CD4-positive, alpha-beta T cell (primary cell): Measurements from ENCODE around the gene PTGER4. TPM values are rescaled to one million over a fixed set of nuclear protein-coding genes. Genes with fewer than 3 reads are reported as not detected.
A peak's percentile ranks its signal among the peaks of the same experiment; 100 is the strongest.

ENCODE experiments used
- ATAC-seq: fragments of 200-7000 bp; cut with Tn5 transposase; one replicate; pipeline ENCODE4 v1.10.0; 2022; ENCODE audit warnings: mild to moderate bottlenecking; ENCODE audit not compliant: poor library complexity
- CTCF ChIA-PET: fragments of 350-600 bp; sonication (Branson Sonifier 250); formaldehyde crosslinking; loops from one replicate; lab custom pipeline; 2021; ENCODE audit warnings: antibody characterized with exemption, inconsistent platforms; lab: Charles Lee
- POLR2A ChIA-PET: fragments of 350-600 bp; sonication (Branson Sonifier 250); formaldehyde crosslinking; loops from one replicate; lab custom pipeline; 2021; ENCODE audit warnings: antibody characterized with exemption, inconsistent platforms; lab: Charles Lee
- DNase-seq, 14 experiments: peaks; one replicate each; pipeline ENCODE4 v3.0.0-alpha.2; 2013 to 2020; ENCODE audit warnings: mixed read lengths in 2 of 14
- H3K27ac ChIP-seq, 2 donors: one replicate each; pipeline versions ENCODE4 v1.5.1 to v1.7.0; 2013; ENCODE audit warnings: low read length in 2 of 2, low read depth in 1 of 2, mild to moderate bottlenecking in 1 of 2
- H3K27me3 ChIP-seq, 2 experiments: 1 replicate in 1 of 2; 2 replicates in 1 of 2; pipeline versions ENCODE4 v1.6.1 to v1.7.0; 2013; ENCODE audit warnings: low read length in 2 of 2, control low read depth in 1 of 2, mild to moderate bottlenecking in 1 of 2, moderate library complexity in 1 of 2; ENCODE audit not compliant: insufficient read depth in 2 of 2, control insufficient read depth in 1 of 2
- H3K36me3 ChIP-seq: one replicate; pipeline ENCODE4 v1.6.1; 2013; ENCODE audit warnings: low read length, control low read depth; ENCODE audit not compliant: insufficient read depth
- H3K4me1 ChIP-seq: one replicate; pipeline ENCODE4 v1.6.1; 2013; ENCODE audit warnings: low read length, control low read depth; ENCODE audit not compliant: insufficient read depth
- H3K4me3 ChIP-seq: one replicate; pipeline ENCODE4 v1.5.1; 2013; ENCODE audit warnings: mild to moderate bottlenecking, low read length, moderate library complexity
- H3K9me3 ChIP-seq, 2 experiments: 1 replicate in 1 of 2; 2 replicates in 1 of 2; pipeline versions ENCODE4 v1.6.1 to v1.7.0; 2013; ENCODE audit warnings: low read length in 2 of 2, mild to moderate bottlenecking in 2 of 2, control low read depth in 1 of 2, moderate library complexity in 1 of 2; ENCODE audit not compliant: control insufficient read depth in 1 of 2, insufficient read depth in 1 of 2
- H3K27ac Mint-ChIP-seq: one replicate; pipeline ENCODE4 v1.8.0; 2020; ENCODE audit warnings: mixed read lengths
- H3K27me3 Mint-ChIP-seq: one replicate; pipeline ENCODE4 v1.8.0; 2021; ENCODE audit warnings: mixed read lengths
- H3K36me3 Mint-ChIP-seq: one replicate; pipeline ENCODE4 v1.8.0; 2021; ENCODE audit warnings: low read depth, mixed read lengths
- H3K4me1 Mint-ChIP-seq: one replicate; pipeline ENCODE4 v1.8.0; 2021; ENCODE audit warnings: low read depth, mixed read lengths
- H3K4me3 Mint-ChIP-seq: one replicate; pipeline ENCODE4 v1.8.0; 2020; ENCODE audit warnings: mild to moderate bottlenecking, mixed read lengths
- H3K9me3 Mint-ChIP-seq: one replicate; pipeline ENCODE4 v1.8.0; 2020; ENCODE audit warnings: mixed read lengths
- intact Hi-C, 2 experiments: fragments of 100-400 bp; cut with DNase I in 1 of 2; cut with micrococcal nuclease in 1 of 2; formaldehyde crosslinking; loops; one replicate each; pipeline versions ENCODE4 v1.15.1 to v1.9.0; 2023 to 2025; cut with DNase I, micrococcal nuclease
- total RNA-seq, 174 experiments: library from RNA in 2 of 174; stranded (reverse) in 2 of 174; gene quantifications; one replicate each; pipeline ENCODE4 v1.2.3 and lab custom pipeline; 2021 to 2026
- TF ChIP-seq, protein P1 (sequence below): fragments of 200-600 bp; IDR thresholded peaks from one replicate; pipeline ENCODE4 v1.8.0; 2022; ENCODE audit warnings: antibody characterized with exemption, mild to moderate bottlenecking

Gene PTGER4
- total RNA-seq, 2 experiments from 2014 or later, result 352 to 356 TPM

DNA sequence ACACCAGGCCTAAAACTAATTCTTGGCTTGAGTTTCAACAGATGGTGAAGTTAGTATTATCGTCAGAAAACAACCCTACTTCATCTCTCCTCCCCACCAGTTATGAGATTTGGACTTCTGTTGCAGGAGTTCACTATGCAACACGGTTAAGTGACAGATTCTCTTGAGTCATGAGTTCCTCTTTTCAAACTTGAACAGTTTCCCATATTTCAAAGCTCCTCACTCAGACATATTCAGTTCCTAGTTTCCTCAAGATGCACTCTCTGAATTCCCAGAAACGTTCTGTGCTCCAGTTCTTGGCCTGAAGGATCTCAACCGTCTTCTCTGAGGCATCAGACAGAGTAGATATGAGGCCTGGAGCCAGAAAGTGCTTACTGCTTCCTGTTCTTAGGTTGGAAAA lies 7.3 kb upstream of the PTGER4 start:
- Histone ChIP-seq H3K27ac (no peak overlapping the region), H3K4me3 (no peak overlapping the region), H3K9me3 (no peaks in the 10 kb centered on the region), H3K4me1 (peaks cover 47% of the 10 kb centered on the region), H3K27me3 (no peaks in the 10 kb centered on the region), H3K36me3 (no peaks in the 10 kb centered on the region)
- peaks cover 81% of the 10 kb centered on the region for H3K4me1 Mint-ChIP-seq
- ATAC-seq (no peak), DNase-seq (no peak)
- H3K27ac Mint-ChIP-seq, result peak overlapping the region; percentile 84
- no peak overlapping the region for H3K4me3 Mint-ChIP-seq
- H3K9me3 Mint-ChIP-seq, result no peaks in the 10 kb centered on the region
- intact Hi-C loops, result no loop called here
- ChIA-PET POLR2A (interaction anchor here (0.7 to 5.0 kb wide), 4 partner anchors 11 to 687 kb away, joined by 3 to 25 read pairs (median 4); no protein-coding TSS in a partner anchor), CTCF (interaction anchor here (1.2 kb wide), 1 partner anchor 155 kb away, joined by 3 read pairs; no protein-coding TSS in a partner anchor)
- TF ChIP-seq, protein P1, sequence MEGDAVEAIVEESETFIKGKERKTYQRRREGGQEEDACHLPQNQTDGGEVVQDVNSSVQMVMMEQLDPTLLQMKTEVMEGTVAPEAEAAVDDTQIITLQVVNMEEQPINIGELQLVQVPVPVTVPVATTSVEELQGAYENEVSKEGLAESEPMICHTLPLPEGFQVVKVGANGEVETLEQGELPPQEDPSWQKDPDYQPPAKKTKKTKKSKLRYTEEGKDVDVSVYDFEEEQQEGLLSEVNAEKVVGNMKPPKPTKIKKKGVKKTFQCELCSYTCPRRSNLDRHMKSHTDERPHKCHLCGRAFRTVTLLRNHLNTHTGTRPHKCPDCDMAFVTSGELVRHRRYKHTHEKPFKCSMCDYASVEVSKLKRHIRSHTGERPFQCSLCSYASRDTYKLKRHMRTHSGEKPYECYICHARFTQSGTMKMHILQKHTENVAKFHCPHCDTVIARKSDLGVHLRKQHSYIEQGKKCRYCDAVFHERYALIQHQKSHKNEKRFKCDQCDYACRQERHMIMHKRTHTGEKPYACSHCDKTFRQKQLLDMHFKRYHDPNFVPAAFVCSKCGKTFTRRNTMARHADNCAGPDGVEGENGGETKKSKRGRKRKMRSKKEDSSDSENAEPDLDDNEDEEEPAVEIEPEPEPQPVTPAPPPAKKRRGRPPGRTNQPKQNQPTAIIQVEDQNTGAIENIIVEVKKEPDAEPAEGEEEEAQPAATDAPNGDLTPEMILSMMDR, result no peak
- no peaks in the 10 kb centered on the region for H3K27me3 Mint-ChIP-seq
- no peaks in the 10 kb centered on the region for H3K36me3 Mint-ChIP-seq

DNA sequence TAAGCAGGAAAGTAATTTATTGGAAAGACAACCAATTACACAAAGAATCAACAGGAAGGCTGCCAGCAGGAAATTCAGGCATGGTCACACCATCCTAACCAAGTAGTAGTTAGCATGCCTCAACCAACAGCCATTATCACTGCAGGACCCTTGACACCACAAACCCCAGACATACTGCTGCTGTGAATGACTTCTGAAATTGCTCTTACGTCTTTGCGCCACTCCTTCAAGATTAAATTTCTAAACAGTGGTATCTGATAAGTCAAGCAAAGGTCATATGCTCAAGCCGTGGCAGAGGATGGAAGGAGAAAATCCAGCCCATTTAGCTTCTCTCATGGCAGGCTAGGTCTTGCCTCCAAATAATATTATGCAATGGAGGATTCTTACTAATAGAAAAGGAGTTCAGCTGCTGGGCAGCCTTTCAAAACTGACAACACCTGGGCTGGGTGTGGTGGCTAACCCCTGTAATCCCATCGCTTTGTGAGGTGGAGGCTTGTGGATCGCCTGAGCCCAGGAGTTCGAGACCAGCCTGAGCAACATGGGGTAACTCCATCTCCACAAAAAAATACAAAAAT lies 5.0 kb upstream of the PTGER4 start:
- H3K27me3 Mint-ChIP-seq, result no peaks in the 10 kb centered on the region
- H3K36me3 ChIP-seq, result no peaks in the 10 kb centered on the region
- H3K4me3 Mint-ChIP-seq, result peak overlapping the region; percentile 37
- H3K4me1 ChIP-seq, result peaks cover 49% of the 10 kb centered on the region
- DNase-seq (no peak), ATAC-seq (no peak)
- ChIA-PET POLR2A (interaction anchor here (0.7 to 9.6 kb wide), 4 partner anchors 21 to 208 kb away, joined by 3 to 103 read pairs (median 5); no protein-coding TSS in a partner anchor), CTCF (no interaction called here)
- H3K4me3 ChIP-seq, result no peak overlapping the region
- intact Hi-C loops, result no loop called here
- peaks cover 85% of the 10 kb centered on the region for H3K4me1 Mint-ChIP-seq
- no peak overlapping the region for H3K27ac ChIP-seq
- peaks cover 11% of the 10 kb centered on the region for H3K36me3 Mint-ChIP-seq
- H3K27me3 ChIP-seq, result no peaks in the 10 kb centered on the region
- TF ChIP-seq, protein P1, result no peak
- peak overlapping the region; percentile 75 for H3K27ac Mint-ChIP-seq
- H3K9me3 ChIP-seq, result no peaks in the 10 kb centered on the region
- no peaks in the 10 kb centered on the region for H3K9me3 Mint-ChIP-seq

GRCh38 chr5:40675396-40676133 lies 4.2 kb upstream of the PTGER4 start:
- CTCF ChIA-PET, result no interaction called here
- Histone ChIP-seq H3K4me3 (no peak overlapping the region), H3K9me3 (no peaks in the 10 kb centered on the region), H3K4me1 (peaks cover 47% of the 10 kb centered on the region), H3K27me3 (no peaks in the 10 kb centered on the region), H3K27ac (peak overlapping the region; percentile 8 to 32), H3K36me3 (no peaks in the 10 kb centered on the region)
- H3K27ac Mint-ChIP-seq, result peak overlapping the region; percentile 84
- H3K36me3 Mint-ChIP-seq, result peaks cover 19% of the 10 kb centered on the region
- DNase-seq, result peak in 4 of 14 experiments; percentile 22 to 86 (median 53)
- ATAC-seq, result peak; percentile 7
- no peaks in the 10 kb centered on the region for H3K9me3 Mint-ChIP-seq
- TF ChIP-seq, protein P1, result no peak
- no peaks in the 10 kb centered on the region for H3K27me3 Mint-ChIP-seq
- POLR2A ChIA-PET, result interaction anchor here (0.7 to 9.6 kb wide), 11 partner anchors 10 to 265 kb away, joined by 3 to 103 read pairs (median 4); no protein-coding TSS in a partner anchor
- intact Hi-C loops, result no loop called here
- H3K4me3 Mint-ChIP-seq, result peak overlapping the region; percentile 58
- peaks cover 77% of the 10 kb centered on the region for H3K4me1 Mint-ChIP-seq
